Measurements from ENCODE around the gene CACNB3. TPM values are rescaled to one million over a fixed set of nuclear protein-coding genes. Genes with fewer than 3 reads are reported as not detected.
"Not testable (repeated sequence)": the region's sequence is repeated elsewhere in the genome, so short reads cannot be mapped to it uniquely, and the experiment has no call there.

CACNB3 gene
- total RNA-seq, 2 donors from 2014 or later = 40.6 to 59.9 TPM

DNA sequence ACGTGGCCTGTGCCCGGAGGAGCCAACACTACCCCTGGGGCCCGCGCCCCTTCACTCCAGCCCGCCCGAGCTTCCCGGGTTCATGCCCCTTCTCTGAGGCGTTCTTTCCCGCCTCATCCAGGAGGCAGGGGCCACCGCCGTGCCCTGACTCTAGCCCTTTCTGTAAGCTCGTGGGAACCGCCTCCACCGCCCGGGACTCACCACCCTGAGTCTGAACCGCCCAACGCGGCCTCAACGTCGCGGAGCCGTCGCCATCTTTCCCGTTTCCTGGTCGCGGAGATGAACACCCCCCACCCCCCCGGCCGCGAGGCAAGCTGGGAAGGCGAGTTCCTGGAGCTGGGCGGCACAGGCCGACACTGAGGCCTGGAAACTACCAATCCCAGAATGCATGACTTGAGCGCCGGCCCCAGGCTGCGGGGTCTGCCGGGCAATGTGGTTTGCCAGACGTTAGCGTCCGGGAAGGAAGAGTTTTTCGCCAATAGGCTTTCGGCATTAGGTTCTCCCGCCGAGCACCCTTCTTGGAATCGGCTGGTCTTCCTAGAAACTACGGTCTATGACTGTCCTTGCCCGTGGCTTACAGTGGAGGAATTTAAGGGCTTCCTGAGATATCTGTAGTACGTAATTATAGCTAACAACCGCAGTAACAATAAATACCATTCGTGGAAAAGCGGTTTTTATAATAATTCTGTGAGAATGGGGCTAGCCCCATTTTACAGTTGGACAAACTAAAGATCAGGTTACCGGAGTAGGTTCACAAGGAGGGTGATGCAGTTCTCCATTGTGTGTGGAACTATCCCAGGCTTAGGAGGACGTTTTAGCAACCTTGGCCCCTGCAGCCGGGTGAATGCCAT is 33.8 kb downstream of the CACNB3 start, which contains the start of gene DDX23:
Gene DDX23, minus strand, starts transcription at position 281 of the 851 bp plus-strand sequence. CDS start 6,381 bp downstream, outside the sequence.
- 1 to 4% methylated on average over 14 to 51 of the region's 53 CpGs for WGBS, 2 experiments (ENCODE audit: insufficient coverage in 1 of 2, insufficient read length in 1 of 2)
- Histone ChIP-seq H3K4me3 (ENCODE audit: low read length) (peak within 1 kb of the TSS; percentile 96), H3K27ac (ENCODE audit: low read depth, low read length) (peak within 1 kb of the TSS; percentile 71), H3K4me1 (ENCODE audit: control insufficient read depth, insufficient read depth, low read length) (no peaks in the 10 kb centered on the region), H3K9ac (ENCODE audit: extremely low read depth, low read length, poor library complexity, severe bottlenecking) (peak within 1 kb of the TSS; percentile 94), H3K27me3 (ENCODE audit: control insufficient read depth, insufficient read depth, low read length, poor library complexity, severe bottlenecking) (no peaks in the 10 kb centered on the region), H3K36me3 (ENCODE audit: control insufficient read depth, insufficient read depth, low read length) (peaks cover 16% of the 10 kb centered on the region), H3K9me3 (ENCODE audit: control insufficient read depth, low read length) (no peaks in the 10 kb centered on the region)
- Mint-ChIP-seq H3K4me3 (peak within 1 kb of the TSS; percentile 94), H3K9me3 (no peaks in the 10 kb centered on the region), H3K36me3 (ENCODE audit: low read depth) (peaks cover 14% of the 10 kb centered on the region), H3K27me3 (ENCODE audit: insufficient read depth) (no peaks in the 10 kb centered on the region), H3K4me1 (peaks cover 14% of the 10 kb centered on the region), H3K27ac (peak within 1 kb of the TSS; percentile 97)
- TF ChIP-seq, protein P1, sequence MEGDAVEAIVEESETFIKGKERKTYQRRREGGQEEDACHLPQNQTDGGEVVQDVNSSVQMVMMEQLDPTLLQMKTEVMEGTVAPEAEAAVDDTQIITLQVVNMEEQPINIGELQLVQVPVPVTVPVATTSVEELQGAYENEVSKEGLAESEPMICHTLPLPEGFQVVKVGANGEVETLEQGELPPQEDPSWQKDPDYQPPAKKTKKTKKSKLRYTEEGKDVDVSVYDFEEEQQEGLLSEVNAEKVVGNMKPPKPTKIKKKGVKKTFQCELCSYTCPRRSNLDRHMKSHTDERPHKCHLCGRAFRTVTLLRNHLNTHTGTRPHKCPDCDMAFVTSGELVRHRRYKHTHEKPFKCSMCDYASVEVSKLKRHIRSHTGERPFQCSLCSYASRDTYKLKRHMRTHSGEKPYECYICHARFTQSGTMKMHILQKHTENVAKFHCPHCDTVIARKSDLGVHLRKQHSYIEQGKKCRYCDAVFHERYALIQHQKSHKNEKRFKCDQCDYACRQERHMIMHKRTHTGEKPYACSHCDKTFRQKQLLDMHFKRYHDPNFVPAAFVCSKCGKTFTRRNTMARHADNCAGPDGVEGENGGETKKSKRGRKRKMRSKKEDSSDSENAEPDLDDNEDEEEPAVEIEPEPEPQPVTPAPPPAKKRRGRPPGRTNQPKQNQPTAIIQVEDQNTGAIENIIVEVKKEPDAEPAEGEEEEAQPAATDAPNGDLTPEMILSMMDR (conservative IDR thresholded peaks at IDR 0.05) = no peak
- DNase-seq = peak; percentile 99

- Histone ChIP-seq H3K27me3 (ENCODE audit: control insufficient read depth, insufficient read depth, low read length, poor library complexity, severe bottlenecking) (no peaks in the 10 kb centered on the region), H3K4me1 (ENCODE audit: control insufficient read depth, insufficient read depth, low read length) (no peaks in the 10 kb centered on the region), H3K9ac (ENCODE audit: extremely low read depth, low read length, poor library complexity, severe bottlenecking) (peak overlapping the region; percentile 94), H3K27ac (ENCODE audit: low read depth, low read length) (no peak overlapping the region), H3K9me3 (ENCODE audit: control insufficient read depth, low read length) (no peaks in the 10 kb centered on the region), H3K4me3 (ENCODE audit: low read length) (peak overlapping the region; percentile 96), H3K36me3 (ENCODE audit: control insufficient read depth, insufficient read depth, low read length) (peaks cover 11% of the 10 kb centered on the region)
- Mint-ChIP-seq H3K36me3 (ENCODE audit: low read depth) (peaks cover 14% of the 10 kb centered on the region), H3K27me3 (ENCODE audit: insufficient read depth) (no peaks in the 10 kb centered on the region), H3K9me3 (no peaks in the 10 kb centered on the region), H3K27ac (peak overlapping the region; percentile 97), H3K4me3 (peak overlapping the region; percentile 94), H3K4me1 (peaks cover 14% of the 10 kb centered on the region)
- DNase-seq = peak; percentile 99
- TF ChIP-seq, protein P1 (conservative IDR thresholded peaks at IDR 0.05) = peak; percentile 94
- 27 to 50% methylated on average over 5 to 11 of the region's 11 CpGs for WGBS, 2 experiments (ENCODE audit: insufficient coverage in 1 of 2, insufficient read length in 1 of 2)
Observed at GRCh38 chr12:48852734-48853688, 34.7 kb downstream of the CACNB3 start.

DNA sequence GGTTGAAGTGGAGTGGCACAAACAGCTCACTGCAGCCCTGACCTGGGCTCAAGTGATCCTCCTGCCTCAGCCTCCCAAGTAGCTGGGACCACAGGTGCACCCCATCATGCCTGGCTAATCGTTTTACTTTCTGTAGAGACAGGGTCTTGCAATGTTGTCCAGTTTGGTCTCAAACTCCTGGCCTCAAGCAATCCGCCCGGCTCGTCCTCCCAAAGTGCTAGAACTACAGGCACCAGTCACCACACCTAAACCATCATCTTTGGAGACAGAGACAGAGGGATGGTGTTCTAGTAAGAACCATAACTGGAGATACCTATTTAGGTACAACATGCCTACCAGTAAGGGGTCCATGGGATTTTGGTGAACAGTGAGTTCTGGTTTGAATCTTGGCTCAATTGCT is 36.2 kb downstream of the CACNB3 start:
- peaks cover 14% of the 10 kb centered on the region for H3K4me1 Mint-ChIP-seq
- TF ChIP-seq, protein P1 (conservative IDR thresholded peaks at IDR 0.05) = no peak
- no peak overlapping the region for H3K27ac ChIP-seq (ENCODE audit: low read depth, low read length)
- no peaks in the 10 kb centered on the region for H3K27me3 Mint-ChIP-seq (ENCODE audit: insufficient read depth)
- no peaks in the 10 kb centered on the region for H3K9me3 Mint-ChIP-seq
- no peaks in the 10 kb centered on the region for H3K4me1 ChIP-seq (ENCODE audit: control insufficient read depth, insufficient read depth, low read length)
- peaks cover 8% of the 10 kb centered on the region for H3K36me3 ChIP-seq (ENCODE audit: control insufficient read depth, insufficient read depth, low read length)
- no peak overlapping the region for H3K4me3 Mint-ChIP-seq
- H3K27me3 ChIP-seq (ENCODE audit: control insufficient read depth, insufficient read depth, low read length, poor library complexity, severe bottlenecking) = no peaks in the 10 kb centered on the region
- no peak overlapping the region for H3K9ac ChIP-seq (ENCODE audit: extremely low read depth, low read length, poor library complexity, severe bottlenecking)
- WGBS, 2 experiments (ENCODE audit: insufficient coverage in 1 of 2, insufficient read length in 1 of 2) = 90% methylated on average over 4 of the region's 4 CpGs; no CpG with 5 or more reads in 1 of the 2 experiments
- no peak for DNase-seq
- H3K36me3 Mint-ChIP-seq (ENCODE audit: low read depth) = peaks cover 16% of the 10 kb centered on the region
- no peaks in the 10 kb centered on the region for H3K9me3 ChIP-seq (ENCODE audit: control insufficient read depth, low read length)
- no peak overlapping the region for H3K4me3 ChIP-seq (ENCODE audit: low read length)
- no peak overlapping the region for H3K27ac Mint-ChIP-seq

GRCh38 chr12:48854932-48855331 is 36.6 kb downstream of the CACNB3 start:
- not testable (repeated sequence) for H3K4me3 ChIP-seq (ENCODE audit: low read length); H3K9ac ChIP-seq (ENCODE audit: extremely low read depth, low read length, poor library complexity, severe bottlenecking); H3K9me3 ChIP-seq (ENCODE audit: control insufficient read depth, low read length); H3K4me1 ChIP-seq (ENCODE audit: control insufficient read depth, insufficient read depth, low read length); H3K36me3 ChIP-seq (ENCODE audit: control insufficient read depth, insufficient read depth, low read length); H3K27me3 Mint-ChIP-seq (ENCODE audit: insufficient read depth); H3K27me3 ChIP-seq (ENCODE audit: control insufficient read depth, insufficient read depth, low read length, poor library complexity, severe bottlenecking); H3K4me3 Mint-ChIP-seq; H3K9me3 Mint-ChIP-seq; DNase-seq; H3K27ac Mint-ChIP-seq; H3K27ac ChIP-seq (ENCODE audit: low read depth, low read length)
- peaks cover 14% of the 10 kb centered on the region for H3K4me1 Mint-ChIP-seq
- WGBS, 2 experiments (ENCODE audit: insufficient coverage in 1 of 2, insufficient read length in 1 of 2) = 91 to 100% methylated on average over 1 to 10 of the region's 10 CpGs
- H3K36me3 Mint-ChIP-seq (ENCODE audit: low read depth) = peaks cover 14% of the 10 kb centered on the region
